Measurements from ENCODE around the gene SPTBN4. TPM values are rescaled to one million over a fixed set of nuclear protein-coding genes. Genes with fewer than 3 reads are reported as not detected.

The SPTBN4 gene
- total and polyA plus RNA-seq, 10 donors = 0.30 to 2.3 (median 0.66) TPM

- intact Hi-C loops (cut with DNase I; ENCODE audit: low total_unique reads) = no loop called here
- Histone ChIP-seq H3K4me3 (peak overlapping the region; percentile 23 to 75 (median 46)), H3K27ac (peak overlapping the region; percentile 72 to 93 (median 84)), H3K27me3 (replicated peaks in 1 of 7) (peaks cover 0 to 99% (median 17%) of the 10 kb centered on the region in 7 donors), H3K4me1 (peaks cover 32 to 89% (median 76%) of the 10 kb centered on the region in 6 donors), H3K36me3 (no peaks in the 10 kb centered on the region), H3K9me3 (no peaks in the 10 kb centered on the region)
- WGBS, 5 donors = 0 to 2% (median 1%) methylated on average over 30 to 71 of the region's 71 CpGs
- TF ChIP-seq CTCF (IDR thresholded peaks at IDR 0.05 in 8 of 11, conservative IDR thresholded peaks at IDR 0.05 in 3 of 11) = peak in 3 of 11 experiments; percentile 21 to 36 (median 34)
- peak; percentile 76 to 88 (median 86) for TF ChIP-seq POLR2AphosphoS5 (IDR thresholded peaks at IDR 0.05)
- no peak for TF ChIP-seq POLR2A (IDR thresholded peaks at IDR 0.05)
- peak; percentile 95 for DNase-seq
Observed at GRCh38 chr19:40605216-40605971, 138.6 kb downstream of the SPTBN4 start.

- intact Hi-C loops (cut with DNase I; ENCODE audit: low total_unique reads) = no loop called here
- peak overlapping the region in 1 of 8 donors; percentile 11 for H3K27ac ChIP-seq
- DNase-seq = no peak
- TF ChIP-seq POLR2AphosphoS5 (IDR thresholded peaks at IDR 0.05) (peak in 1 of 3 donors; percentile 28), CTCF (IDR thresholded peaks at IDR 0.05 in 8 of 11, conservative IDR thresholded peaks at IDR 0.05 in 3 of 11) (no peak)
- peaks cover 36 to 86% (median 67%) of the 10 kb centered on the region in 6 donors for H3K4me1 ChIP-seq
- no peak overlapping the region for H3K4me3 ChIP-seq
- no peaks in the 10 kb centered on the region for H3K9me3 ChIP-seq
- peaks cover 0 to 79% (median 3%) of the 10 kb centered on the region in 7 donors for H3K27me3 ChIP-seq (replicated peaks in 1 of 7)
- H3K36me3 ChIP-seq = no peaks in the 10 kb centered on the region
- 70 to 77% (median 74%) methylated on average over 30 to 31 of the region's 31 CpGs for WGBS, 5 donors
Observed at GRCh38 chr19:40607311-40608239, 140.8 kb downstream of the SPTBN4 start.

GRCh38 chr19:40608240-40608621 is 141.4 kb downstream of the SPTBN4 start:
- peaks cover 0 to 78% (median 0%) of the 10 kb centered on the region in 7 donors for H3K27me3 ChIP-seq (replicated peaks in 1 of 7)
- peak overlapping the region in 1 of 8 donors; percentile 11 for H3K27ac ChIP-seq

More at GRCh38 chr19:40608240-40608621, 141.4 kb downstream of the SPTBN4 start:
- H3K9me3 ChIP-seq = no peaks in the 10 kb centered on the region
- TF ChIP-seq CTCF (IDR thresholded peaks at IDR 0.05 in 8 of 11, conservative IDR thresholded peaks at IDR 0.05 in 3 of 11) = no peak
- no peak for TF ChIP-seq POLR2AphosphoS5 (IDR thresholded peaks at IDR 0.05)
- no peak for TF ChIP-seq POLR2A (IDR thresholded peaks at IDR 0.05)
- no peaks in the 10 kb centered on the region for H3K36me3 ChIP-seq
- 90 to 95% (median 93%) methylated on average over 14 of the region's 14 CpGs for WGBS, 5 donors
- no peak overlapping the region for H3K4me3 ChIP-seq
- DNase-seq = no peak
- H3K4me1 ChIP-seq = peaks cover 31 to 85% (median 64%) of the 10 kb centered on the region in 6 donors
- intact Hi-C loops (cut with DNase I; ENCODE audit: low total_unique reads) = no loop called here
